Measurements from ENCODE around the gene SNW1. TPM values are rescaled to one million over a fixed set of nuclear protein-coding genes. Genes with fewer than 3 reads are reported as not detected.
A peak's percentile ranks its signal among the peaks of the same experiment; 100 is the strongest.

The SNW1 gene
- total RNA-seq, 1 donor from 2014 or later: 71.2 TPM

DNA sequence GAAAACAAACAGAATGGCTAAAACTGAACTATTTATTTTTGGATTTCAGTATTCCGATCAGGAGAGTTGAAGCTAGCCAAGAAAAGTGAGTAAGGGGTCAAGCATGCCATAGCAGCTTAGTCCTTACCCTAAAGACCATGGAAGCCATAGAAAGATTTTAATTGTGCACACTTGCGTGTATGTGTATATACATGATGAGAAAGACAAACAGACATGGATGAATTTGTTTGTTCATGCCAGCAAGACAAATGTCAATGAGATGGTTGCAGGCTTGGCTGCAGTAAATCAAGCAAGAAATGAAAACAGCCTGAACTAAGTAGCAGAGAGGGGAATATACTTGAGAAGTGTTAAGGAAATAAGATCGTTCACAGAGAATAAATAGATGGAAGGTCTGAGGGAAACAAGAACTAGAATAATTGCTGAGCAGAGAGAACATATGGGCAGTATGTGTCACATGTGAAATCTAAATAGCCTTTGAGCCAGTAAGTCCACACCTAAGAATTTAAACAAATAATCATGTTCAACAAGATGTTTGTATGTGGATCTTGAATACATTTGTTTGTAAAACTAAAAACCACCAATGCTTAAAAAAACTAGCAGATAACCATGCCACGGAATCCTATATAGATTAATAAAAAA is 14.8 kb downstream of the SNW1 start:
- Mint-ChIP-seq H3K27ac (ENCODE audit: unreplicated experiment) (no peak overlapping the region), H3K4me1 (ENCODE audit: unreplicated experiment) (no peaks in the 10 kb centered on the region), H3K4me3 (ENCODE audit: unreplicated experiment) (peak overlapping the region; percentile 3), H3K27me3 (ENCODE audit: unreplicated experiment) (peaks cover 2% of the 10 kb centered on the region), H3K9me3 (ENCODE audit: unreplicated experiment) (no peaks in the 10 kb centered on the region), H3K36me3 (ENCODE audit: low read depth, unreplicated experiment) (peaks cover 31% of the 10 kb centered on the region)
- no peak for DNase-seq (ENCODE audit: low spot score)
- TF ChIP-seq, protein P1, sequence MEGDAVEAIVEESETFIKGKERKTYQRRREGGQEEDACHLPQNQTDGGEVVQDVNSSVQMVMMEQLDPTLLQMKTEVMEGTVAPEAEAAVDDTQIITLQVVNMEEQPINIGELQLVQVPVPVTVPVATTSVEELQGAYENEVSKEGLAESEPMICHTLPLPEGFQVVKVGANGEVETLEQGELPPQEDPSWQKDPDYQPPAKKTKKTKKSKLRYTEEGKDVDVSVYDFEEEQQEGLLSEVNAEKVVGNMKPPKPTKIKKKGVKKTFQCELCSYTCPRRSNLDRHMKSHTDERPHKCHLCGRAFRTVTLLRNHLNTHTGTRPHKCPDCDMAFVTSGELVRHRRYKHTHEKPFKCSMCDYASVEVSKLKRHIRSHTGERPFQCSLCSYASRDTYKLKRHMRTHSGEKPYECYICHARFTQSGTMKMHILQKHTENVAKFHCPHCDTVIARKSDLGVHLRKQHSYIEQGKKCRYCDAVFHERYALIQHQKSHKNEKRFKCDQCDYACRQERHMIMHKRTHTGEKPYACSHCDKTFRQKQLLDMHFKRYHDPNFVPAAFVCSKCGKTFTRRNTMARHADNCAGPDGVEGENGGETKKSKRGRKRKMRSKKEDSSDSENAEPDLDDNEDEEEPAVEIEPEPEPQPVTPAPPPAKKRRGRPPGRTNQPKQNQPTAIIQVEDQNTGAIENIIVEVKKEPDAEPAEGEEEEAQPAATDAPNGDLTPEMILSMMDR (IDR thresholded peaks at IDR 0.05; ENCODE audit: unreplicated experiment): no peak

DNA sequence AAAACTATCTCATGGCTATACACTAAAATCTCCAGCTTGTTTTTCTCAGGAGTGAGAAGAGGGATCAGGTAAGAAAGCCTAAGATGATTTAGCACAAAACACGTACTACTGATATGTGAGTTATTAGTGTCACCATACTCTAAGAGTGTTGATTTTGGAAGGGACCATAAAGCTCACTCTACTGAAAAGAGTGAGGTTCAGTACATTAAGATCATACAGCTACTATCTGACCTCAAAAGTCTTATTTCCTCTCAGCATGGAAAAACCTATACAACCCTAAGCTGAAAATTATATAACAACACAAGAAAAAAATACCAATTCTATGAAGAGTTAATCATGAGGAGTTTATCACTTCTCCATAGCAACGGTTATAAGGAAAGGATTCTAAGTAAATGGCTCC is 19.5 kb downstream of the SNW1 start:
- H3K4me1 Mint-ChIP-seq (ENCODE audit: unreplicated experiment): no peaks in the 10 kb centered on the region

DNA sequence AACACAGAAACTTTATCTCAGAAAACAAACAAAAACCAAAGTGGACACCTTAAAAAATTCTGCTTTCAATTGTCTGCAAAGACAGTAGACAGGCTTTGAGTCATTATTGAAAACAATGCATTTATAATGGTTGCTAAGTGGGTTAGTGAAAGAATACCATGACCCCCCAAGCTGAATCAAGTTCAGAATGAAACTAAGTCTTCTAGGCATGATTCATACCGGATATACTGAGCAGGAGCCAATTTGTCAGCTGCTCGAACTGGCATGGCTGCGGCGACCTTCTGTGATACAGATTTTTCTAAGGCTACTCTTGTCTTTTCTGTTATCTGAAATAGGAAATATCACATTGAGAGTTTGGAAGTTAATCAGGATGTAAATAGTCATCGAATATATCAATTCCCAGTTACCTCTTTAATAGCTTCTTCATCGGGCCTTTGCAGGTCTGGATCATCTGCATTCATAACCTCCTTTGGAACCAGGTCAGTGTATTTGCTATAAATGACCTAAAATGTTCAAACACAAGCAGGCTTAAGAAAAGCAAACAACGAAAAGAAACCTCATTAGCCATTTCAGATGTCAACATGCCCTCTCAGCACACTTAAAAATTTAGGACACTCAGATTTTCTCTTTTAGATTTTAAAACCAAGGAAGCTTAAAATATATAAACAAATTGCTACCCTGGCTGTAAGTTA is 22.3 kb downstream of the SNW1 start:
- no peak for DNase-seq (ENCODE audit: low spot score)
- H3K4me3 Mint-ChIP-seq (ENCODE audit: unreplicated experiment): no peak overlapping the region
- no peak overlapping the region for H3K27ac Mint-ChIP-seq (ENCODE audit: unreplicated experiment)
- TF ChIP-seq, protein P1 (IDR thresholded peaks at IDR 0.05; ENCODE audit: unreplicated experiment): no peak
- H3K27me3 Mint-ChIP-seq (ENCODE audit: unreplicated experiment): no peaks in the 10 kb centered on the region
- no peaks in the 10 kb centered on the region for H3K4me1 Mint-ChIP-seq (ENCODE audit: unreplicated experiment)
- H3K36me3 Mint-ChIP-seq (ENCODE audit: low read depth, unreplicated experiment): peaks cover 22% of the 10 kb centered on the region
- no peaks in the 10 kb centered on the region for H3K9me3 Mint-ChIP-seq (ENCODE audit: unreplicated experiment)

More for the DNA sequence above, 19.5 kb downstream of the SNW1 start:
- no peak overlapping the region for H3K27ac Mint-ChIP-seq (ENCODE audit: unreplicated experiment)
- H3K36me3 Mint-ChIP-seq (ENCODE audit: low read depth, unreplicated experiment): peaks cover 15% of the 10 kb centered on the region
- no peaks in the 10 kb centered on the region for H3K9me3 Mint-ChIP-seq (ENCODE audit: unreplicated experiment)
- TF ChIP-seq, protein P1 (IDR thresholded peaks at IDR 0.05; ENCODE audit: unreplicated experiment): no peak
- no peak for DNase-seq (ENCODE audit: low spot score)
- H3K27me3 Mint-ChIP-seq (ENCODE audit: unreplicated experiment): peaks cover 2% of the 10 kb centered on the region
- H3K4me3 Mint-ChIP-seq (ENCODE audit: unreplicated experiment): no peak overlapping the region

DNA sequence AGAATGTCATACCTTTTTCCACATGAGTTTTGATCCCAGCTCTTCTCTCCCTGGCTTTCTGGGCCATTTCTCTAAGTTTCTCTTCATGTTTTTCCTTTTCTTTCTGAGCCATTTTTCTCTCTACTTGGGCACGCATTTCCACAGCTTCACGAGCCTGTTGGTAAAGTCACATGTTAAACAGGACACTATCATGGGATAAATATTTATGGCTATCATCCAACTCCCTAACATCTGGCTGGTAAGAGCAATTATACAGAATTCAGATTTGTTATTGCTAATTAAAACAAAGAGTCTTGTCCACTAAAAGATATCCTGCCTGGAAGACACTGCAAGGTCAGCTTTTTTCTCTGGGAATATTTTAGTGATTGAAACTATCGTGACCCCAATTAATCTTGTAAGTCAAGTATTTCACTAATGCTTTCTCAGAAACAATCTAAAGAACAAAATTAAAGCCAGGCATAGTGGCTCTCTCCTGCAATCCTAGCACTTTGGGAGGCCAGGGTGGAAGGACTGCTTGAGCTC is 29.9 kb downstream of the SNW1 start:
- H3K36me3 Mint-ChIP-seq (ENCODE audit: low read depth, unreplicated experiment): peaks cover 39% of the 10 kb centered on the region

More for the DNA sequence above, 29.9 kb downstream of the SNW1 start:
- Mint-ChIP-seq H3K27ac (ENCODE audit: unreplicated experiment) (no peak overlapping the region), H3K9me3 (ENCODE audit: unreplicated experiment) (no peaks in the 10 kb centered on the region), H3K4me1 (ENCODE audit: unreplicated experiment) (no peaks in the 10 kb centered on the region), H3K4me3 (ENCODE audit: unreplicated experiment) (no peak overlapping the region), H3K27me3 (ENCODE audit: unreplicated experiment) (no peaks in the 10 kb centered on the region)
- DNase-seq (ENCODE audit: low spot score): no peak
- TF ChIP-seq, protein P1 (IDR thresholded peaks at IDR 0.05; ENCODE audit: unreplicated experiment): no peak

Measured in endothelial cell (in vitro differentiated cells).